NK-92 (cell line): ENCODE data around the gene KCNQ1.

Experiments
- DNase-seq: peaks from one replicate; lab custom pipeline; 2025; ENCODE audit not compliant: unreplicated experiment; lab: John Stamatoyannopoulos, UW

KCNQ1 gene

GRCh38 chr11:2444821-2445745 is at the start of gene KCNQ1:
Gene KCNQ1, plus strand, starts transcription at chr11:2445008. Its CDS starts 91 bp downstream, at chr11:2445099.
- DNase-seq = no peak

GRCh38 chr11:2395211-2395730 is 49.5 kb upstream of the KCNQ1 start:
- DNase-seq = no peak

- no peak for DNase-seq
Measured at GRCh38 chr11:2395856-2396255, 49.0 kb upstream of the KCNQ1 start.

GRCh38 chr11:2396471-2396870 is 48.3 kb upstream of the KCNQ1 start:
- DNase-seq = no peak

GRCh38 chr11:2397005-2397404 is 47.8 kb upstream of the KCNQ1 start:
- DNase-seq = no peak

GRCh38 chr11:2398664-2399355 is 46.0 kb upstream of the KCNQ1 start:
- DNase-seq = no peak

GRCh38 chr11:2399488-2400068 is 45.2 kb upstream of the KCNQ1 start:
- DNase-seq = no peak

- peak; percentile 99 for DNase-seq
Measured at GRCh38 chr11:2400069-2400761, 44.6 kb upstream of the KCNQ1 start, which contains the start of gene TSSC4. Gene TSSC4, plus strand, starts transcription at chr11:2400750. Its CDS starts 1,884 bp downstream, at chr11:2402634.

GRCh38 chr11:2400762-2401435 is 43.9 kb upstream of the KCNQ1 start:
- no peak for DNase-seq

GRCh38 chr11:2401436-2401984 is 43.3 kb upstream of the KCNQ1 start:
- DNase-seq = no peak

- no peak for DNase-seq
Measured at GRCh38 chr11:2402106-2402505, 42.7 kb upstream of the KCNQ1 start.

- DNase-seq = no peak
Measured at GRCh38 chr11:2402890-2403645, 41.7 kb upstream of the KCNQ1 start.

GRCh38 chr11:2404735-2405196 is 40.0 kb upstream of the KCNQ1 start:
- DNase-seq = no peak

GRCh38 chr11:2406451-2406850 is 38.4 kb upstream of the KCNQ1 start:
- no peak for DNase-seq

- DNase-seq = no peak
Measured at GRCh38 chr11:2406878-2407410, 37.9 kb upstream of the KCNQ1 start.

GRCh38 chr11:2408671-2409070 is 36.1 kb upstream of the KCNQ1 start:
- no peak for DNase-seq

GRCh38 chr11:2409126-2409525 is 35.7 kb upstream of the KCNQ1 start:
- DNase-seq = no peak

- no peak for DNase-seq
Measured at GRCh38 chr11:2409611-2410468, 35.0 kb upstream of the KCNQ1 start.
